ENCODE data around the gene HS6ST1.
"Not testable (repeated sequence)": the region's sequence is repeated elsewhere in the genome, so short reads cannot be mapped to it uniquely, and the experiment has no call there.

Gene HS6ST1

DNA sequence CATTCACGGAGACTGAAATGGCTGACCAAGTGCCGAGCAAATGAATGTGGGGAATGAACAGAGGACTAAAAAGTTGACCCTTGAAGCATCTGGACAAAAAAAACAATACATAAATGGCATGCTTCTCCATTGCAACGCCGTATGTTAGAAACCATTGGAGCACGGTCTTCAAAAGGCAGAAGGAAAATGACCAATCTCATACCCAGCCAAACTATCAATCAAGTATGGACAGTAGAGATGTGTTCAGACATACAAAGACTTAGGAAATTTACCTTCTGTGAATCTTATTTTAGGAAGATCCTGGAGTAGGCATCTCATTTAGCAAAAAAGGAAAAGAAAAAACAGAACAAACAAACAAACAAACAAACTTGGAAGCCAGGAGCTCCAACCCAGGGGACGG is 44.5 kb downstream of the HS6ST1 start:
- Histone ChIP-seq H3K4me3 (ENCODE audit: low read length in 2 of 2) (no peak overlapping the region), H3K36me3 (ENCODE audit: control insufficient read depth in 2 of 2, insufficient read depth in 2 of 2, low read length in 2 of 2) (peaks cover 5% of the 10 kb centered on the region in 2 donors), H3K9ac (ENCODE audit: low read depth in 1 of 2, low read length in 2 of 2) (no peak overlapping the region), H3K4me1 (ENCODE audit: control insufficient read depth in 2 of 2, insufficient read depth in 2 of 2, low read length in 2 of 2) (peaks cover 3 to 9% of the 10 kb centered on the region in 2 donors), H3K27me3 (ENCODE audit: control insufficient read depth in 2 of 2, insufficient read depth in 2 of 2, low read length in 2 of 2) (no peaks in the 10 kb centered on the region), H3K9me3 (ENCODE audit: control insufficient read depth in 2 of 2, low read length in 2 of 2) (no peaks in the 10 kb centered on the region), H3K27ac (ENCODE audit: low read depth in 2 of 2, low read length in 2 of 2) (no peak overlapping the region)

DNA sequence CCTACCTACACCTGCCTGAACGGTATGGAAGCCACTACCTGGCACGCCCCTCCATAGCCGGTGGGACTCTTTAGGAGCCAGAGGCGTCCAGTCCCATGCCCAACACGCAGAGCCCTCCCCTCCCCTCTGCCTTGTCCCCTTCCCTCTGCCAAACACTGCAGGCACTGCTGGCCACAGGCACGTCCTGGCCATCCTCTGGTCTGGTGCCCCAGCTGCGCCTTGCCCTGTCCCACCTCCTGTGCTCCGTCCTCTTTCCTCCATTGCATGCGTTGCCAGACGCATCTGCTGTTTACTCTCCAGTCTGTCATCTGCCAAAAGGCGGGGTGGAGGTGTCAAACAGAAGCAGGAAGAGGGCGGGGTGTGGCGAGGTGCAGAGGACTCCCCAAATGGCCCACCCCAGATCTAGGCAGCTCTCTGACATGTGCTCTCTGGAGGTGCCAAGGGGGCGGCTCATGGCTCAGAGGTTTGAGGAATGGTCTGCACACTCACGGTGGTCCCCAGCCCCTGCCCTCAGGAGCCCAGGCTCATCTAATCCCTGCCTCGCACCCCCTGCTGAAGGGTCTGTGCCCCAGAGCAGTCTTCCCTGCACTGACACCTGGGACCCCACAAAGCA is 45.1 kb downstream of the HS6ST1 start:
- H3K4me3 ChIP-seq (ENCODE audit: low read length in 2 of 2) = no peak overlapping the region
- peaks cover 3 to 9% of the 10 kb centered on the region in 2 donors for H3K4me1 ChIP-seq (ENCODE audit: control insufficient read depth in 2 of 2, insufficient read depth in 2 of 2, low read length in 2 of 2)
- no peak overlapping the region for H3K27ac ChIP-seq (ENCODE audit: low read depth in 2 of 2, low read length in 2 of 2)
- no peak overlapping the region for H3K9ac ChIP-seq (ENCODE audit: low read depth in 1 of 2, low read length in 2 of 2)
- H3K27me3 ChIP-seq (ENCODE audit: control insufficient read depth in 2 of 2, insufficient read depth in 2 of 2, low read length in 2 of 2) = no peaks in the 10 kb centered on the region
- H3K36me3 ChIP-seq (ENCODE audit: control insufficient read depth in 2 of 2, insufficient read depth in 2 of 2, low read length in 2 of 2) = peaks cover 5% of the 10 kb centered on the region in 2 donors
- H3K9me3 ChIP-seq (ENCODE audit: control insufficient read depth in 2 of 2, low read length in 2 of 2) = no peaks in the 10 kb centered on the region

- Histone ChIP-seq H3K4me1 (ENCODE audit: control insufficient read depth in 2 of 2, insufficient read depth in 2 of 2, low read length in 2 of 2) (peaks cover 2 to 3% of the 10 kb centered on the region in 2 donors), H3K27ac (ENCODE audit: low read depth in 2 of 2, low read length in 2 of 2) (no peak overlapping the region), H3K4me3 (ENCODE audit: low read length in 2 of 2) (no peak overlapping the region), H3K9me3 (ENCODE audit: control insufficient read depth in 2 of 2, low read length in 2 of 2) (no peaks in the 10 kb centered on the region), H3K9ac (ENCODE audit: low read depth in 1 of 2, low read length in 2 of 2) (no peak overlapping the region), H3K36me3 (ENCODE audit: control insufficient read depth in 2 of 2, insufficient read depth in 2 of 2, low read length in 2 of 2) (peaks cover 5% of the 10 kb centered on the region in 2 donors), H3K27me3 (ENCODE audit: control insufficient read depth in 2 of 2, insufficient read depth in 2 of 2, low read length in 2 of 2) (no peaks in the 10 kb centered on the region)
Observed at GRCh38 chr2:128272601-128273468, 45.8 kb downstream of the HS6ST1 start.

DNA sequence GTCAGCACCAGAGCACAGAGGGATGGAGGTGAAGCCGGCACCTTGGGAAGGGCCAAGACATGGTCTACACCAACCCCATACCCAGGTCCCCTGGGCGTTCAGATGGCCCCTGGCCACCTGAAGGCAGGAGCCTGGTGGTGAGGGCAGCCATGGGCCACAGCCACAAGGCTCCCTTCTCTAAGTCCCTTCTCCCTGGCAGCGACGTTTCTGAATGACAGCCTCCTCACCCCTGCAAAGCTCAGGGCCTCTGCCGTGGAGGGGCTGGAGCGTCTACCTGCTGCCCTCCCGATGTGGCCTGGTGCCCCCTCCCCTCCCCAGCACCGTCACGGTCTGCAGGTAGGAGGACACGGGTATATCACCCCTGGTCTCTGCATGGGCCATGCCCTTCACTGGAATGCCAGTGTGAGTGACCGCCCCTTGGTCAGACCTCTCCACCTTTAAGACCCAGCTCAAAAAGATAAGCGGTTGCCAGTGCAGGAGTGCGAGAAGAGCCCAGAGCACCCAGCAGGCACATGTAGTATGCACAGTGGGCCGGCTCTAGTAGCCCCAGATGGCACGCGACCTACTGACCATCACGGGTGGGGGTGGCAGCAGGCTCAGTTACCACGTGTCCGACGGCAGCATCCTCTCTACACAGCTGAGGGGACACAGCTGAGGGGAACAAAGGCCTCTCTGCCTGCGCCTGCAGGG is 46.6 kb downstream of the HS6ST1 start:
- H3K27me3 ChIP-seq (ENCODE audit: control insufficient read depth in 2 of 2, insufficient read depth in 2 of 2, low read length in 2 of 2) = no peaks in the 10 kb centered on the region
- peaks cover 5% of the 10 kb centered on the region in 2 donors for H3K36me3 ChIP-seq (ENCODE audit: control insufficient read depth in 2 of 2, insufficient read depth in 2 of 2, low read length in 2 of 2)
- H3K4me3 ChIP-seq (ENCODE audit: low read length in 2 of 2) = no peak overlapping the region
- H3K27ac ChIP-seq (ENCODE audit: low read depth in 2 of 2, low read length in 2 of 2) = no peak overlapping the region
- H3K9ac ChIP-seq (ENCODE audit: low read depth in 1 of 2, low read length in 2 of 2) = no peak overlapping the region
- no peaks in the 10 kb centered on the region for H3K9me3 ChIP-seq (ENCODE audit: control insufficient read depth in 2 of 2, low read length in 2 of 2)
- H3K4me1 ChIP-seq (ENCODE audit: control insufficient read depth in 2 of 2, insufficient read depth in 2 of 2, low read length in 2 of 2) = peaks cover 0 to 3% of the 10 kb centered on the region in 2 donors

DNA sequence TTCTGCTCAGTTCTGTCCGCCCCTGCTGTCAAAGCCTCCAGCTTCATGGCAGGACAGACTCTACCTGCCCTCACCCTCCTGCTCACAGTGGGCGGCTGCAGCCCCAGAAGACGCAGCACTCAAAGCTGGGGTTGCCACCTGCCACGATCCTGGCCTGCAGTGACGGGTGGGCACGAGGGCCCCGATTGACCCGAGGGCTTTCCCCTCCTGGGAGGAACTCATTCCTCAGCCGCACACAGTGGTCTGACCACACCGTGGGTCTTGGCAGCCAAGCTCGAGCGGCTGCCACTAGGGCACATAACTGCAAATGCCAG is 47.1 kb downstream of the HS6ST1 start:
- Histone ChIP-seq H3K4me1 (ENCODE audit: control insufficient read depth in 2 of 2, insufficient read depth in 2 of 2, low read length in 2 of 2) (peaks cover 0 to 3% of the 10 kb centered on the region in 2 donors), H3K9ac (ENCODE audit: low read depth in 1 of 2, low read length in 2 of 2) (no peak overlapping the region), H3K27me3 (ENCODE audit: control insufficient read depth in 2 of 2, insufficient read depth in 2 of 2, low read length in 2 of 2) (no peaks in the 10 kb centered on the region), H3K9me3 (ENCODE audit: control insufficient read depth in 2 of 2, low read length in 2 of 2) (no peaks in the 10 kb centered on the region), H3K27ac (ENCODE audit: low read depth in 2 of 2, low read length in 2 of 2) (no peak overlapping the region), H3K4me3 (ENCODE audit: low read length in 2 of 2) (no peak overlapping the region), H3K36me3 (ENCODE audit: control insufficient read depth in 2 of 2, insufficient read depth in 2 of 2, low read length in 2 of 2) (peaks cover 5% of the 10 kb centered on the region in 2 donors)

DNA sequence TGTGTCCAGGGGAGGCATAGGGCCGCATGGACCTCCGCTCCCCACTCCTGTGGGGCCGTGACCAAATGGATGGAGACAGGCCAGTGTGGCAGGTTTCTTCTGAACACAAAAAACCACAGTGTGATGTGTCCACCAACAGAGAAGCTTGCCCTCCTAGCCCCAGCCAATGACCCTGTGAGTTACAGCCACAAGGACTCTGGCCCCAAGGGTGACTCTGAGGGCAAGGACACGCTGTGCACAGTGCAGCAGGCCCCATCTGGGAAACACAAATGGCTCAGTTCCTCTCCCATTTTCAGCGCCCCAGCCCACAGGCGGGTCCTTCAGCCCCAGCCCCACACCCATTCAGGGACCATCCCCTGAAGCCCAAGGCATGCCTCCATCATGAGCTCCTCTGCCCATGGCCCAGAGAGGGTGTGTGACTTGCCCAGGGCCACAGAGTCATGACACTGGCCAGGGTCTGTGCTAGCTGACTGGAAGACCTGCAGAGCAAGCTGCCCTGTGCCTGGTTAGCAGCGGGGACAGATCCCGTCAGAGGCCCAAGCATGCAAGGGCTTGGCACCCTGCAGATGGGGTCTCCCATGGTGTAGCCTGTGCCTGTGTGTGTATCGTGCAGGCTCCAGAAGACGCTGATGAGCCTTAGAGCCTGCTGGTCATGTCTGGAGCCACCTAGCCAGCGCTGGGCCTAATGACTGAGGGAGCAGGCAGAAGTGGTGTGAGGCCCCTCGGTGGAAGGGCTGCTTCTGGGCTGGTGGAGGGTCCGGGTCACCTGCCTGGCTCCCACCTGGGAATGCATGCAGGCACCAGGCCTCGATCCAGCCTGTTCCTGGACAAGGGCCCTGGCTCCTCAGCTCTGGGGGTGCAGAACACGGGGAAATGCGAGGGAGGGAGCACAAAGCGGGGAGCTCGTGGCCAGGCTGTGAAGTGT is 47.7 kb downstream of the HS6ST1 start:
- H3K27me3 ChIP-seq (ENCODE audit: control insufficient read depth in 2 of 2, insufficient read depth in 2 of 2, low read length in 2 of 2) = no peaks in the 10 kb centered on the region
- no peaks in the 10 kb centered on the region for H3K9me3 ChIP-seq (ENCODE audit: control insufficient read depth in 2 of 2, low read length in 2 of 2)
- H3K4me3 ChIP-seq (ENCODE audit: low read length in 2 of 2) = no peak overlapping the region
- peaks cover 0 to 3% of the 10 kb centered on the region in 2 donors for H3K4me1 ChIP-seq (ENCODE audit: control insufficient read depth in 2 of 2, insufficient read depth in 2 of 2, low read length in 2 of 2)
- H3K36me3 ChIP-seq (ENCODE audit: control insufficient read depth in 2 of 2, insufficient read depth in 2 of 2, low read length in 2 of 2) = peaks cover 5% of the 10 kb centered on the region in 2 donors
- H3K9ac ChIP-seq (ENCODE audit: low read depth in 1 of 2, low read length in 2 of 2) = no peak overlapping the region
- H3K27ac ChIP-seq (ENCODE audit: low read depth in 2 of 2, low read length in 2 of 2) = no peak overlapping the region

DNA sequence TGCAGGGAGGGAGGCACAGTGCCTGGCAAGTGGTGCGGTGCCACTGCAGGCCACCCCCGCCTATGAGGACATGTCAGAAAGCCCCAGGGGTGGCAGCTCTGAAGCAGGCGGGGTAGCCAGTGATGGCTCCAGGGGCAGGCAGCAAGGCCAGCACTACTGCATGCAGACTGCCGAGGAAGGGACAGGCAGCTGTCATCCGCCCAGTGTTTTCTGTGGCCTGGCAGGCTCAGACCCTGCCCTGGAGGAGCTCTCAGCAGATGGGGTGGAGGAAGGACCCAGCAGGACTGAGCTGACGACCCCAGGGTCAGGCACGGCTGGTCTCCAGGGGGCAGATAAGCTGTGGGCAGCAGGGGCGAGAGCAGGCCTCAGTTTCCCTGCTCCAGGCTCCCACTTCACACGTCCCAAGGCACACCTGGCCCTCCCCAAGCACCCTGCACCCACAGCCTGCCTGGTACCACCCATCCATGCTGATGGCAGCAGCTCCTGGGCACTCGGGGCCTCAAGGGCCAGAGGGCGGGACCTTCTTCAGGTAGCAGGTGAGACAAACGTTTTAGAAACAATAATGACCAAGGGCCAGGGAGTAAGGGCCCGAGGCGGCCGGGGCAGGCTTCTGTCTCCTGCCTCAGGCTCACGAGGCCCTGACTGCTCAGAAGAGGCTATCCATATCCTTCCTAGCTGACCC is 48.5 kb downstream of the HS6ST1 start:
- H3K4me3 ChIP-seq (ENCODE audit: low read length in 2 of 2) = no peak overlapping the region
- peaks cover 0 to 3% of the 10 kb centered on the region in 2 donors for H3K4me1 ChIP-seq (ENCODE audit: control insufficient read depth in 2 of 2, insufficient read depth in 2 of 2, low read length in 2 of 2)
- H3K9ac ChIP-seq (ENCODE audit: low read depth in 1 of 2, low read length in 2 of 2) = no peak overlapping the region
- H3K27ac ChIP-seq (ENCODE audit: low read depth in 2 of 2, low read length in 2 of 2) = no peak overlapping the region
- H3K36me3 ChIP-seq (ENCODE audit: control insufficient read depth in 2 of 2, insufficient read depth in 2 of 2, low read length in 2 of 2) = no peaks in the 10 kb centered on the region
- H3K9me3 ChIP-seq (ENCODE audit: control insufficient read depth in 2 of 2, low read length in 2 of 2) = no peaks in the 10 kb centered on the region
- H3K27me3 ChIP-seq (ENCODE audit: control insufficient read depth in 2 of 2, insufficient read depth in 2 of 2, low read length in 2 of 2) = no peaks in the 10 kb centered on the region

GRCh38 chr2:128269063-128269989 is 49.3 kb downstream of the HS6ST1 start:
- Histone ChIP-seq H3K4me3 (ENCODE audit: low read length in 2 of 2) (no peak overlapping the region), H3K9me3 (ENCODE audit: control insufficient read depth in 2 of 2, low read length in 2 of 2) (no peaks in the 10 kb centered on the region), H3K27me3 (ENCODE audit: control insufficient read depth in 2 of 2, insufficient read depth in 2 of 2, low read length in 2 of 2) (no peaks in the 10 kb centered on the region), H3K9ac (ENCODE audit: low read depth in 1 of 2, low read length in 2 of 2) (no peak overlapping the region), H3K27ac (ENCODE audit: low read depth in 2 of 2, low read length in 2 of 2) (no peak overlapping the region), H3K4me1 (ENCODE audit: control insufficient read depth in 2 of 2, insufficient read depth in 2 of 2, low read length in 2 of 2) (peaks cover 2 to 3% of the 10 kb centered on the region in 2 donors), H3K36me3 (ENCODE audit: control insufficient read depth in 2 of 2, insufficient read depth in 2 of 2, low read length in 2 of 2) (no peaks in the 10 kb centered on the region)

DNA sequence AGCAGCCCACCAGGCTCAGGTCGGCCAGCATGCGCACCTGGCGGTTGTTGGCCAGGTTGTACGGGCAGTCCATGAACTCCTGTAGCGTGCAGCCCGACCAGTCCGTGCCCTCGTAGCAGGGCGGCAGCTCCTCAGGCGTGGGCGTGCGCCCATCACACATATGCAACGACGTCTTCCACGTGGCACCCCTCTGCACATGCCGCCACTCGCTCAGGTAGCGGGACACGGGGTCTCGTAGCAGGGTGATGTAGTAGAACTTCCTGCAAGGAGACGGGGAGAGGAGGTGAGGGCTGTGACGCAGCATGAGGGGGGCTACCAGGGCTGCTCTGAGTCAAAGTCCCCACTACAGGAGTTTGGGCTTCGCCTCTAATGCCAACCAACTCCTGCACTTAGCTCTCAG is 50.1 kb downstream of the HS6ST1 start:
- not testable (repeated sequence) for H3K4me1 ChIP-seq (ENCODE audit: control insufficient read depth in 2 of 2, insufficient read depth in 2 of 2, low read length in 2 of 2); H3K36me3 ChIP-seq (ENCODE audit: control insufficient read depth in 2 of 2, insufficient read depth in 2 of 2, low read length in 2 of 2); H3K27me3 ChIP-seq (ENCODE audit: control insufficient read depth in 2 of 2, insufficient read depth in 2 of 2, low read length in 2 of 2); H3K9me3 ChIP-seq (ENCODE audit: control insufficient read depth in 2 of 2, low read length in 2 of 2); H3K27ac ChIP-seq (ENCODE audit: low read depth in 2 of 2, low read length in 2 of 2); H3K9ac ChIP-seq (ENCODE audit: low read depth in 1 of 2, low read length in 2 of 2); H3K4me3 ChIP-seq (ENCODE audit: low read length in 2 of 2)

Measured in mucosa of rectum (tissue), 2 donors.